Cardiac fibroblast (primary cell): ENCODE measurements around the gene KLF12.

Experiments used
- DNase-seq, 2 donors: peaks; one replicate each; pipeline versions ENCODE4 v3.0.0 to v3.0.0-alpha.2; 2010; ENCODE audit warnings: low read depth in 2 of 2
- H3K4me3 ChIP-seq, 2 donors: replicated peaks in 1 of 2; 1 replicate in 1 of 2; 2 replicates in 1 of 2; pipeline ENCODE4 v1.5.1; 2011; ENCODE audit warnings: low read depth in 2 of 2, low read length in 2 of 2, mild to moderate bottlenecking in 2 of 2, moderate library complexity in 1 of 2
- TF ChIP-seq, protein P1 (sequence below): IDR thresholded peaks from one replicate; pipeline ENCODE4 v1.5.1; 2011; ENCODE audit warnings: low read depth, mild to moderate bottlenecking, low read length, inconsistent platforms

The KLF12 gene

DNA sequence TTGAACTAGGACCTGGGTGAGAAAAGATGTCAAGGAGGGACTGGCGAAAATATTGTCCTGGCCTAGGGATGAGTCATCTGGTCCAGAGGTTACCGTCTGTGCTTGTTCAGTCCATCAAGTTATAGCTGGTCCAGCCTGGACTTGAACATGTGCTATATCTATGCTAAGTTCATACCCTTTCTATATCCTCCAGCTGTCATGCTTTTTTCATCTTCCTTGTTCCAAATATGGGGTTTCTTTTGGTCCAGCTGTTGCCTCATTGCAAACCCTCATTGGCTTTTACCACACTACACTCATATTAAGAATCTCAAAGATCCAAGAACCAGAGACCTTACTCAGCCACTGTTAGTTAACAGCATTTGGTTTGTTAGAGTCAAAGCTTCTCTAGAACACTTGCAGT lies 19.1 kb upstream of the KLF12 start:
- DNase-seq, result peak in 1 of 2 donors; percentile 23
- no peak overlapping the region for H3K4me3 ChIP-seq
- TF ChIP-seq, protein P1, sequence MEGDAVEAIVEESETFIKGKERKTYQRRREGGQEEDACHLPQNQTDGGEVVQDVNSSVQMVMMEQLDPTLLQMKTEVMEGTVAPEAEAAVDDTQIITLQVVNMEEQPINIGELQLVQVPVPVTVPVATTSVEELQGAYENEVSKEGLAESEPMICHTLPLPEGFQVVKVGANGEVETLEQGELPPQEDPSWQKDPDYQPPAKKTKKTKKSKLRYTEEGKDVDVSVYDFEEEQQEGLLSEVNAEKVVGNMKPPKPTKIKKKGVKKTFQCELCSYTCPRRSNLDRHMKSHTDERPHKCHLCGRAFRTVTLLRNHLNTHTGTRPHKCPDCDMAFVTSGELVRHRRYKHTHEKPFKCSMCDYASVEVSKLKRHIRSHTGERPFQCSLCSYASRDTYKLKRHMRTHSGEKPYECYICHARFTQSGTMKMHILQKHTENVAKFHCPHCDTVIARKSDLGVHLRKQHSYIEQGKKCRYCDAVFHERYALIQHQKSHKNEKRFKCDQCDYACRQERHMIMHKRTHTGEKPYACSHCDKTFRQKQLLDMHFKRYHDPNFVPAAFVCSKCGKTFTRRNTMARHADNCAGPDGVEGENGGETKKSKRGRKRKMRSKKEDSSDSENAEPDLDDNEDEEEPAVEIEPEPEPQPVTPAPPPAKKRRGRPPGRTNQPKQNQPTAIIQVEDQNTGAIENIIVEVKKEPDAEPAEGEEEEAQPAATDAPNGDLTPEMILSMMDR, result no peak

DNA sequence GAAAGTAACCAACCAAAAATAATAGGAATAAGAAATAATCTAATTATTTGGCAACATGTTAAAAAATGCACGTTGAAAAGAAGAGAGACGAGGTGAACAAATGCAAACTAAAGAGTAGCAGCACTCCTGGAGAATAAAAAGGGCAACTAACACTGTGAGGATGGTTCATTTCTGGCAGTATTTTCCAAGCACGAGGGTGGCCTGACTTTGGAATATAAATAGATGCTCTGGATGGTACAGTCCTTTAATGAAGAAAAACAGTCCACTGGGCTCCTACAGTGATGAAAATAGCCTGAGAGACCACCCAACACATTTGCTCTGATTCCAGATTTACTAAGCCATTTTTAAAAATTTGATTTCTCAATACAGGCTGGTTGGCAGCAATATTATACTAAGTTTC lies 17.7 kb upstream of the KLF12 start:
- TF ChIP-seq, protein P1, result no peak
- no peak overlapping the region for H3K4me3 ChIP-seq
- no peak for DNase-seq

DNA sequence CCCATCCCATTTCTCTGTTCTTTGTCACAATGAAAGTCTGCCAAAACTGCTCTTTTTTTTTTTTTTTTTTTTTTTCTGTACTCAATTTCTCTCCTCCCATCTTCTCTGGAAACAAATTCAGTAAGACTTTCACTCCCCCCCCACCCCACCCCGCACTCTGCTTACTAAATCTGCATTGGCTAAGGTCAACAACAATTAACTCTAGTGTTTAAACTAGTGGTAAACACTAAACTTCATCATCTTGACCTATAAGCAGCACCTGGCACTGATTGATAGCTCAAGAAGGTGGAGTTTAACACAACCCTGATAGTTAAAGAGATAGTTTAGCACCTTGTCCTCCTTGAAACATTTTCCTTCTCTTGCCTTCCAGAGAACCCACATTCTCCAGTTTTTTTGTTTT lies 14.1 kb upstream of the KLF12 start:
- H3K4me3 ChIP-seq, result no peak overlapping the region
- no peak for DNase-seq
- TF ChIP-seq, protein P1, result no peak

DNA sequence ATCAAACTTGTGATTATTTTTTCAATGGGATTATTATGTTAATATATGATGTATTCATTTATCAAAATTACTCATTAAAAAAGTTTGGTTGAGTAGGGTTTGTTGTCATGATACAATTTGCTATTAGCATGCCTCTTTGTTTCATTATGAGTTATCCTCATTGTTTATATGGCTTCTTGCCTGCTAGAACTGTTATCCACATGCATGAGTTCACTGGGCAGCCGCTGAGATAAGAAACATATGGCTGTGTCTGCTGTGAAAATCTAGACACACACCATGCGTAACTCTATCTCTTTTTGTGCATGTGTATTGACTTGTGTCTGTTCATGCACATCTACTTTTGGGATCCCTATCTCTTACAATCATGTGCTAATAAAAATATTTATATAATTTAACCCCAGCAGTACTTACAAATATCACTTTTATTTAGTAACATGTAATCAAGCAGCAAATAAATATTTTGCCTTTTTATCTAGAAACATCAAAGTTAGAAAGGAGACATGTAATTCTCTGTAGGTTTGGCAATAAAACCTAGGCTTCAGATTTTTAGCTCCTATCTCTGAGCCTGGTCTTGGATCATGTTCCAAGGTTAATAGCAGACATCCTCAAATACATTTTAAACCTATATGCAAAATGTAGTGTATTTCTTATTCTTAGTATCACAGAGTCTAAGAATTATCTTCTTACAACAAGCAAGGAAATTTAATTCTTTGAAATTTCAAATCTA lies 11.2 kb upstream of the KLF12 start:
- H3K4me3 ChIP-seq, result no peak overlapping the region
- DNase-seq, result peak; percentile 35 to 64
- TF ChIP-seq, protein P1, result no peak

DNA sequence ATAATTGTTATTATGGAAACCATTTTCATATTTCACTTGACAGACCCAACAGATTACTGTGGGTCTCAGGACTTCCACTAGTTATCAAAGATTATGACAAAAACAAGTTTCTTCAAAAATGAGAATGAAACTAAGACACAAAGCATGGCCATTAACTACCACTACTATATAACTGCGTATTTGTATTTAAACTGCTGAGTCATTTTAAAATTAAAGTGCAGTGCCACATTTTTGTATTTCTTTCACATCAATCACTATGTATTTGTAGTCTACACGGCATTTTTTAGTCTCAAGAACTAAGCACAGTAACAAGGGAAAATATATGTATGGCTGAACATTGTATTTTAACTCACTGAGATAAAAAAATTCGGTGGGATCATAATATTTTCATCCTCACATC lies 10.1 kb upstream of the KLF12 start:
- H3K4me3 ChIP-seq, result no peak overlapping the region
- TF ChIP-seq, protein P1, result no peak
- no peak for DNase-seq

DNA sequence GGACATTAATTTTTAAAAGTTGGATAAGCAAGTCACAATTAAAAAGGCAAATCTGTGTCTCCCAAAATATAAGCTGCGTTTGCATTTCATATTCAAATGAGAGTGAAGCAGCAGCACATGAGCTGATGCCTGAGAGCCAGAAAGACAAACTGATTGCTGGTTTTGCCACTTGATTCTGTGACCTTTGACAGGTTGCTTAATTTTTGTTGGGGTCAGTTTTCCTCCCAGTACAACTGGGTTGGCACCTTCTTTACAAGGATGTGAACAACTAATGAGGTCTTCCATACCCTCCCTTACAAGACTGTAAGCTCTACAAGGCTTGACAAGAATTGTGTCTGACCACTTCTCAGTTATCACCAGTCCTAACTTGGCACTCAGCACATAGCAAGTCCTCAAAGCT lies 8.1 kb upstream of the KLF12 start:
- TF ChIP-seq, protein P1, result no peak
- DNase-seq, result no peak
- H3K4me3 ChIP-seq, result no peak overlapping the region

DNA sequence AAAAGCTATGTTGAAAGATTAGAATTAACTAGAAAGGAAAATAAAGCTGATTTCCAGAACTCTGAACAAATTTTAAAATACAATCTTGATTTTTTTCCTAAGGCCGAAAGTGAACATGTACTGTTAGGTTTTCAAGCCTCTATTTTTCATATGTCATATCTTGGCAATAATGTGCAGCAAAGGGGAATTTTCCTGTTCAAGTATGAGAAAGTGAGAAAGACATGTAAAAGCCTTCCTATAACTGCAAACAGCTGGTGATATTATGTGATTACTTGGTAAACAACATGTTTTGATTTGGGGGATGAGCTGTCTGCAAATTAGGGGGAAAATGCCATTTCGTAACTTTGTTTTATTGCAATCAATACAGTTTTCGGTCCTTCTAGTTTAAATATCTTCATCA lies 4.0 kb upstream of the KLF12 start:
- no peak for DNase-seq
- TF ChIP-seq, protein P1, result no peak
- H3K4me3 ChIP-seq, result no peak overlapping the region
